Chondrocyte (in vitro differentiated cells): Measurements from ENCODE around the gene PPCDC. TPM values are rescaled to one million over a fixed set of nuclear protein-coding genes. Genes with fewer than 3 reads are reported as not detected.

Experiments
- DNase-seq: peaks from one replicate; pipeline ENCODE4 v3.0.0; 2021; ENCODE audit warnings: mixed read lengths, low spot score
- H3K27ac Mint-ChIP-seq: one replicate; pipeline ENCODE4 v1.8.0; 2021; ENCODE audit warnings: mild to moderate bottlenecking, moderate library complexity, mixed read lengths; ENCODE audit not compliant: unreplicated experiment
- H3K27me3 Mint-ChIP-seq: 2 replicates; pipeline ENCODE4 v1.8.0; 2021; ENCODE audit warnings: low read depth, mixed read lengths
- H3K36me3 Mint-ChIP-seq: 2 replicates; pipeline ENCODE4 v1.8.0; 2021; ENCODE audit warnings: low read depth, mixed read lengths
- H3K4me1 Mint-ChIP-seq: 2 replicates; pipeline ENCODE4 v1.8.0; 2021; ENCODE audit warnings: low read depth, mild to moderate bottlenecking, mixed read lengths
- H3K4me3 Mint-ChIP-seq: one replicate; pipeline ENCODE4 v1.8.0; 2021; ENCODE audit warnings: mild to moderate bottlenecking, moderate library complexity, mixed read lengths; ENCODE audit not compliant: unreplicated experiment
- H3K9me3 Mint-ChIP-seq: 2 replicates; pipeline ENCODE4 v1.8.0; 2021; ENCODE audit warnings: low read depth, mixed read lengths
- CTCF ChIP-seq: fragments of 200-600 bp; sonication (generic); IDR thresholded peaks from 2 replicates; pipeline ENCODE4 v1.5.0; 2021; ENCODE audit warnings: antibody characterized with exemption, mild to moderate bottlenecking, moderate library complexity
- total RNA-seq: library from RNA; stranded (reverse); gene quantifications from 3 replicates; pipeline ENCODE4 v1.2.1, GENCODE V29; 2021

The PPCDC gene
- total RNA-seq, 1 donor from 2014 or later: 7.3 TPM

DNA sequence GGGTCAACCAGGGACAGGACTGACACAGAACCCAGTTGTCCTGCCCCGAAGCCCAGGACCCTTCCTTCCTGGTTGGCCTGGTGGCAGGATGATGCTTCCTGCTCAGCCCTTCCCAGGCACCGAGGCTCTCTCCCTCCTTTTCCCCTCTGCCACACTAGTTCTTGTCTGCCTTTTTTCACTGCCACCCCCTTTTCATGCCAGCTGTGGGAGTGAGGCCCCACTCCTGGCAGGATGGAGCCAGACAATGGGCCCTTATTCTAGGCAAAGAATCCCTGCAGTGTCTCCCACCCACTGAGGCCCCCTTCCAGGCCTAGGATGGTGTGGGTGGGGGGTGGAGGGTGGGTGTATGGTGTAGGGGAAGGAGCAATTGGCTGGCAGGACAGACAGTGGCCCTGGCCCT is 29.2 kb upstream of the PPCDC start:
- Mint-ChIP-seq H3K27ac (no peak overlapping the region), H3K4me3 (no peak overlapping the region), H3K27me3 (peaks cover 13% of the 10 kb centered on the region), H3K36me3 (peaks cover 6% of the 10 kb centered on the region), H3K4me1 (peaks cover 11% of the 10 kb centered on the region), H3K9me3 (peaks cover 4% of the 10 kb centered on the region)
- TF ChIP-seq CTCF: no peak
- no peak for DNase-seq

DNA sequence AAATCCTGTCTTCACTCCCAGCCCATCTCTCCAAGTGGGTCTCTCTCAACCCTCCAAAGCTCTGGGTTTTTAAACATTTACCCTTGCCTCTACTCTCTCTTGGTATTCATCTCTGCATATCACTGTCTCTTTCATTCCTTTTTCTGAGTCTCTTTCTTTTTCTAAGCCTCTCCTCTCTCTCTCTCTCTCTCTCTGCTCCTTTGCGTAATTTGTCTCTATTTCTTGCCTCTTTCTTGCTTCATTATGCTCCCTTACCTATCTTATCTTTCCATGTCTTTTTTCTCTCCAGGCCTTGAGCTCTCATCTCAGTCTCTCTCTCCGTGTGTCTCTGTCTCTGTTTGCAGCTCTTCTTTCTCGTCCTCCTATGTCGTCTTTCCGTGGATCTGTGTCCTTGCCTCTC is 28.7 kb upstream of the PPCDC start:
- no peak overlapping the region for H3K27ac Mint-ChIP-seq
- peaks cover 11% of the 10 kb centered on the region for H3K4me1 Mint-ChIP-seq
- no peak for DNase-seq
- H3K9me3 Mint-ChIP-seq: peaks cover 4% of the 10 kb centered on the region
- peaks cover 11% of the 10 kb centered on the region for H3K27me3 Mint-ChIP-seq
- H3K36me3 Mint-ChIP-seq: peaks cover 6% of the 10 kb centered on the region
- TF ChIP-seq CTCF: no peak
- peak overlapping the region; percentile 70 for H3K4me3 Mint-ChIP-seq

DNA sequence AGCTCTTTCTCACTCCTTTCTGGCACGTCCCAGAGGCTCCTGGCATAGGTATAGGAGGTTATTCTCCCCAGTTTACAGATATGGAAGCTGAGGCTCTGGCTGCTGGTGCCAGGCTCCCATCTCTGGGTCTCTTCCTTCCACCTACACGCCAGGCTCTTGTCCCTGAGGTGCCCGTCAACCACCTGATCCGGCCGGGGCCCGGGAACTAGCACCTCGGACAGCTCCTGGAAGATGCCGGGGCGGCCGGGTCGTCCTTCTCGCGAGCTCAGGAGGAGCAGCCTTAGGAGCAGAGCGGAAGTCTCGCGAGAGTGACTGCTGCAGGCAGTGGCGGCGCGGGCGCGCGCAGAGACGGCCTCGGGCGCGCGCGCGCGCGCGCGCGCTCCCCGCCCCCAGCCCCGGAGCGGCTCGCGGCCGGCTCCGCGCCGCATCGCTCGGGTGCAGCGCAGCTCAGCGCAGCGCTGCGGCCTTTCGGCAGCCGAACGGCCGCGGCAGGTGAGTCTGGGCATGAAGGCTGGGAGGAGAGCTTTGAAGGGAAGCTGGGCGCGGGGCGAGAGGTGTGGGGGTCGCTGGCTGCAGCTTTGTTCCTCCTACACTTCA is 28.1 kb upstream of the PPCDC start, which contains the start of gene SCAMP5:
Gene SCAMP5, plus strand, starts transcription at position 382 of the 597 bp plus-strand sequence. CDS start 16,277 bp downstream, outside the sequence.
- Mint-ChIP-seq H3K27me3 (peaks cover 10% of the 10 kb centered on the region), H3K27ac (peak within 1 kb of the TSS; percentile 22), H3K4me1 (peaks cover 11% of the 10 kb centered on the region), H3K4me3 (peak within 1 kb of the TSS; percentile 70), H3K36me3 (peaks cover 6% of the 10 kb centered on the region), H3K9me3 (peaks cover 4% of the 10 kb centered on the region)
- peak; percentile 98 for DNase-seq
- TF ChIP-seq CTCF: no peak

DNA sequence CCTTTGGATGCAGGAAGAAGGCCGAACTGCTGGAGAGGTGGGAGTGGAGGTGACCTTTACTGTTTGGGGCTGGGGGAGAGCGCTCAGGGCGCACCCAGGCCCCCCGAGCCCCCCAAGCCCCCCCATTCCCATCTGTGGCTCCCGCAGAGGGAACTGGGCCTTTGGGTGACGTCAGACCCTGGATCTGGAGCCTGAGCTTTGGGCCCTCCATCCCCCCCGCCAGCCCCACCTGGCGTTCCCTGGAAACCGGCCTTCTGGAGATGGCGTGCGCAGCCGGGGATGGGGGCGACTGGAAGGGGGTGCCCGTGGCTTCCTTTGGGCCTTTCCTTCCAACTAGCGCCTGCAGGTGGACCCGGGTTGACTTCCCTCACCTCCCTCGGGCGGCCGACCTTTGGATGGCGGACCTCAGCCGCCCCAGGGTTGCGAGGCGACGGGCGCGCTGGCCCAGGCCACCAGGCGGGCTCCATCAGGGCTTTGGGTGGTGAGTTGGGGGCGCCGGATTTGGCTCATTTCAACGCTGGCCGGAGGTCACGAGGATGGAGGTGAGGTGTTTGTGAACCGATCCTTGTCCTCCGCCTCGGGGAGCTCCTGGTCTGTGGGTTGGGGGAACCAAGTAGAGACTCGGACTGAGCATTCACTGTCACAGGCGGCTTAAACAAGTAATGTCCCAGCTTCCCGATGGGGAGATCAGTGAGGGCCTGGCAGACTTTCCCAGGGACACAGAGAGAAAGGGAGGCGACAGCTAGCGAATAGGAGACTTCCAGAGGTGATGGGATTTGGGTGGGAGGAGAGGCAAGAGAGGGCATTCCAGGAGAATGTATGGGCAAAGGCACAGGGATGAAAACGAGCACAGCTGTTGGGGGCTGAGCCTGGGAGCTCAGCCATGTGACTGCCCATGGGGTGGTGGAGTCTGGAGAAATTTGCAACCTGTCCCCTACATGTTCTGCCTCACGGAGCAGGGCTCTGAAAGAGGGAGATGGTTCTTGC is 27.3 kb upstream of the PPCDC start:
- H3K27ac Mint-ChIP-seq: peak overlapping the region; percentile 22

More for the DNA sequence above, 27.3 kb upstream of the PPCDC start:
- peaks cover 11% of the 10 kb centered on the region for H3K4me1 Mint-ChIP-seq
- DNase-seq: no peak
- H3K4me3 Mint-ChIP-seq: peak overlapping the region; percentile 70
- peaks cover 6% of the 10 kb centered on the region for H3K36me3 Mint-ChIP-seq
- no peak for TF ChIP-seq CTCF
- H3K27me3 Mint-ChIP-seq: peaks cover 4% of the 10 kb centered on the region
- H3K9me3 Mint-ChIP-seq: peaks cover 4% of the 10 kb centered on the region
